MG63 (cell line): ENCODE measurements around the gene TRPM7. TPM values are rescaled to one million over a fixed set of nuclear protein-coding genes. Genes with fewer than 3 reads are reported as not detected.
"Not testable (repeated sequence)": the region's sequence is repeated elsewhere in the genome, so short reads cannot be mapped to it uniquely, and the experiment has no call there.

ENCODE experiments used
- DNase-seq: peaks from one replicate; pipeline ENCODE4 v3.0.0-alpha.2; 2020
- H3K27me3 ChIP-seq: fragments of 250-450 bp; sonication (Bioruptor Pico); 2 replicates; pipeline ENCODE4 v1.5.1; 2020; ENCODE audit warnings: mild to moderate bottlenecking, moderate library complexity
- H3K36me3 ChIP-seq: fragments of 250-450 bp; sonication (Bioruptor Pico); 2 replicates; pipeline ENCODE4 v1.5.1; 2020; ENCODE audit warnings: mild to moderate bottlenecking, moderate library complexity
- H3K4me3 ChIP-seq: fragments of 250-450 bp; sonication (Bioruptor Pico); 2 replicates; pipeline ENCODE4 v1.5.1; 2020; ENCODE audit warnings: mild to moderate bottlenecking, moderate library complexity
- H3K9me3 ChIP-seq: fragments of 250-450 bp; sonication (Bioruptor Pico); 2 replicates; pipeline ENCODE4 v1.5.1; 2020; ENCODE audit warnings: mild to moderate bottlenecking, moderate library complexity
- total RNA-seq: library from RNA; depleted of rRNA; stranded (reverse); fragments of >200 nt; shearing (Covaris generic); gene quantifications from 2 replicates; pipeline ENCODE4 v1.2.3, GENCODE V29; 2014; ENCODE audit warnings: low replicate concordance

The TRPM7 gene
- total RNA-seq, 1 experiment from 2014 or later: 12.0 TPM

- DNase-seq: no peak
- Histone ChIP-seq H3K36me3 (peaks cover 38% of the 10 kb centered on the region), H3K9me3 (no peaks in the 10 kb centered on the region), H3K27me3 (no peaks in the 10 kb centered on the region), H3K4me3 (no peak overlapping the region)
Observed at GRCh38 chr15:50613600-50613999, 73.0 kb downstream of the TRPM7 start.

GRCh38 chr15:50607129-50607528 is 79.5 kb downstream of the TRPM7 start:
- Histone ChIP-seq H3K9me3 (no peaks in the 10 kb centered on the region), H3K27me3 (no peaks in the 10 kb centered on the region), H3K36me3 (peaks cover 74% of the 10 kb centered on the region), H3K4me3 (no peak overlapping the region)
- no peak for DNase-seq

GRCh38 chr15:50605462-50605861 is 81.1 kb downstream of the TRPM7 start:
- no peaks in the 10 kb centered on the region for H3K9me3 ChIP-seq
- no peak for DNase-seq
- H3K4me3 ChIP-seq: no peak overlapping the region
- H3K27me3 ChIP-seq: no peaks in the 10 kb centered on the region
- peaks cover 78% of the 10 kb centered on the region for H3K36me3 ChIP-seq

- DNase-seq, H3K27me3 ChIP-seq, H3K4me3 ChIP-seq, H3K9me3 ChIP-seq: not testable (repeated sequence)
- H3K36me3 ChIP-seq: peaks cover 83% of the 10 kb centered on the region
Observed at GRCh38 chr15:50602028-50602427, 84.6 kb downstream of the TRPM7 start.

DNA sequence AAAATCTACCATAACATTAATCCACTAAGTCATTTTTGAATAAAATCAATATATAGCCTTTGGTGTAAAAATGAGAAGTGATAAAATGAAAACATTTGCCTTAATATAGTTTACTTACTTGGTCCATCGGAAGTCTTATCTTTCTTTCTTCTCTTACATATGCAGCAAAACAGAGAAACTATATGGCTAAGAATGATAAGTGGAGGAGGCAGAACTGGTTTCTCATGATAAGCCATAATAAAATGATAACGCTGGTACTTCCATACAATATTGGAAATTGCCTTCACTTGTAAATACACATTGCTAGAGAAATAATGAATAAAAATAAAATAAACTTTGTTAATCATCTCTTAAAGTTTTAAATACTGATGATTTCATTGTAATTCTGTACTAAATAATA is 92.3 kb downstream of the TRPM7 start:
- no peaks in the 10 kb centered on the region for H3K9me3 ChIP-seq
- no peak overlapping the region for H3K4me3 ChIP-seq
- H3K27me3 ChIP-seq: no peaks in the 10 kb centered on the region
- DNase-seq: no peak
- peaks cover 76% of the 10 kb centered on the region for H3K36me3 ChIP-seq

- H3K4me3 ChIP-seq: no peak overlapping the region
- H3K27me3 ChIP-seq: no peaks in the 10 kb centered on the region
- peaks cover 73% of the 10 kb centered on the region for H3K36me3 ChIP-seq
- no peak for DNase-seq
- no peaks in the 10 kb centered on the region for H3K9me3 ChIP-seq
Observed at GRCh38 chr15:50593761-50594160, 92.8 kb downstream of the TRPM7 start.

DNA sequence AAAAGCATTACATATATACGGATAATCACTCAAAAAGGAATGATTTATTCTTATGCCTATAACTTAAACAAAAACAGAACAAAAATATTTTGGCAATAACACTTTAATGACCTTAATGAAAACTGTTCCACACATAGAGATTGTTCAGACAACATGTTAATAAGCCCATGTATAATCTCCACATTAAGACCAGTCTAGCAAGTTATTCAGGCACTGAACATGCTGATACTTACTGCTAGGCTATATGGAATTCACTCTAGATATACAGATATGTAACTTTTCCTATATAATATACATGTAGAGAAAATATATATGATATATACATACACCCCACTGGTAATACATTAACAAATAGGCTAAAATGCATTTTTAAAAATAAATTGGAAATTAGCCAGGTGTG is 96.3 kb downstream of the TRPM7 start:
- no peaks in the 10 kb centered on the region for H3K9me3 ChIP-seq
- no peak for DNase-seq
- peaks cover 68% of the 10 kb centered on the region for H3K36me3 ChIP-seq
- no peak overlapping the region for H3K4me3 ChIP-seq
- H3K27me3 ChIP-seq: no peaks in the 10 kb centered on the region

DNA sequence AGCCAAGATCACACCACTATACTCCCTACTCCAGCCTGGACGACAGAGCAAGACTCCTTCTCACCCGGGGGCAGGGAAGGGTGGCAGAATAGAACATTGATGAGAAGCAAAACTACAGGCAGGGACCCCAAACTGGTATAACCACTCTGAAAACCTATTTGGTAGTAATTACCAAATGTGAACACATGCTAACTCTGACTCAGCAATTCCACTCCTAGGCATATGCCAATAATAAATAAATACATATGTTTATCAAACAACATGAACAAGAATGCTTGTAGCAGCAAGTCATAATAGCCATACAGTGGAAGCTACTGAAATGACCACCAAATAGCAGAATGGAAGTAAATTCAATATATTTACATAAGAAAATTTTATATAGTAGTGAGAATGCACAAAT is 109.1 kb downstream of the TRPM7 start:
- no peak for DNase-seq
- Histone ChIP-seq H3K9me3 (no peaks in the 10 kb centered on the region), H3K4me3 (no peak overlapping the region), H3K36me3 (peaks cover 66% of the 10 kb centered on the region), H3K27me3 (no peaks in the 10 kb centered on the region)

DNA sequence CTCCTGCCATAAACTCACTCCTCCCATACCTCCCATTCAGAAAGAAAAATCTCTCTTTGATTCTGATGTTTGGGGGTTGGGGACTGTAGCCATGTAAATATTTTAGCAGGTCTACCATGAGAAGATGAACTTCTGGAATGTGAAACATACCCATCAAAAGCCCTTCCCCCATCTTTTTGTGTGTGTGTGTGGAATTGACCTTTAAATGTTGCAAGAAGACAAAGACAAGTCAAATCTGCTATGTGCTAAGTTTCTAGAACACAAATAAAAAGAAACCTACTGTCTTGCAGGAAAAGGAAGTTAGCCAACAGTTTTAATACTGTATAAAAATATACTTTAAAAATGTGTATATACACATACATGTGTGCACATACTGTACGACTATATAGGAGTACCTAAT is 110.4 kb downstream of the TRPM7 start:
- H3K4me3 ChIP-seq: no peak overlapping the region
- no peaks in the 10 kb centered on the region for H3K27me3 ChIP-seq
- H3K36me3 ChIP-seq: peaks cover 63% of the 10 kb centered on the region
- no peak for DNase-seq
- H3K9me3 ChIP-seq: no peaks in the 10 kb centered on the region

DNA sequence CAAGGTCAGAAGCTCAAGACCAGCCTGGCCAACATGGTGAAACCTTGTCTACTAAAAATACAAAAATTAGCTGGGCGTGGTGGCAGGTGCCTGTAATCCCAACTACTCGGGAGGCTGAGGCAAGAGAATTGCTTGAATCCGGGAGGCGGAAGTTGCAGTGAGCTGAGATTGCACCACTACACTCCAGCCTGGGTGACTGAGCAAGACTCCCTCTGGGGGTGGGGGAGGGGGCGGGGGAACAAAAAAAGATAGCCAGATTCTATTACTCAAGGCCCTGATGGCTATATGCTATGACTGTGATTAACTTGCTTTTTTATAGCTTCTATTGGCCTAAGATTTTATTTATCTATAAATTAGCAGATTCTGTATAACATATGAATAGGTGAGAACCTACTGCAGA is 112.8 kb downstream of the TRPM7 start:
- not testable (repeated sequence) for H3K4me3 ChIP-seq

DNA sequence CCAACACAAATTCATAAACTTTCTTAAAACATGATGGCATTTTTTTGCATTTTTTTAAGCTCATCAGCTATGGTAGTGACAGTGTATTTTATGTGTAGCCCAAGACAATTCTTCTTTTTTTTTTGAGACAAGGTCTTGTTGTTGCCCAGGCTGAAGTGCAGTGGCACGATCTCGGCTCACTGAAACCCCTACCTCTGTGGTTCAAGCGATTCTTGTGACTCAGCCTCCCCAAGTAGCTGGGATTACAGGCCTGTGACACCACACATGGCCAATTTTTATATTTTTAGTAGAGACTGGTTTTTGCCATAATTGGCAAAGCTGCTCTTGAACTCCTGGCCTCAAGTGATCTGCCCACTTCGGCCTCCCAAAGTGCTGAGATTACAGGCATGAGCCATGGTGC is 122.8 kb downstream of the TRPM7 start:
- DNase-seq: no peak
- H3K9me3 ChIP-seq: no peaks in the 10 kb centered on the region
- peaks cover 39% of the 10 kb centered on the region for H3K36me3 ChIP-seq
- no peak overlapping the region for H3K4me3 ChIP-seq
- no peaks in the 10 kb centered on the region for H3K27me3 ChIP-seq

More for the DNA sequence above, 112.8 kb downstream of the TRPM7 start:
- DNase-seq, H3K9me3 ChIP-seq, H3K27me3 ChIP-seq: not testable (repeated sequence)
- H3K36me3 ChIP-seq: peaks cover 62% of the 10 kb centered on the region

DNA sequence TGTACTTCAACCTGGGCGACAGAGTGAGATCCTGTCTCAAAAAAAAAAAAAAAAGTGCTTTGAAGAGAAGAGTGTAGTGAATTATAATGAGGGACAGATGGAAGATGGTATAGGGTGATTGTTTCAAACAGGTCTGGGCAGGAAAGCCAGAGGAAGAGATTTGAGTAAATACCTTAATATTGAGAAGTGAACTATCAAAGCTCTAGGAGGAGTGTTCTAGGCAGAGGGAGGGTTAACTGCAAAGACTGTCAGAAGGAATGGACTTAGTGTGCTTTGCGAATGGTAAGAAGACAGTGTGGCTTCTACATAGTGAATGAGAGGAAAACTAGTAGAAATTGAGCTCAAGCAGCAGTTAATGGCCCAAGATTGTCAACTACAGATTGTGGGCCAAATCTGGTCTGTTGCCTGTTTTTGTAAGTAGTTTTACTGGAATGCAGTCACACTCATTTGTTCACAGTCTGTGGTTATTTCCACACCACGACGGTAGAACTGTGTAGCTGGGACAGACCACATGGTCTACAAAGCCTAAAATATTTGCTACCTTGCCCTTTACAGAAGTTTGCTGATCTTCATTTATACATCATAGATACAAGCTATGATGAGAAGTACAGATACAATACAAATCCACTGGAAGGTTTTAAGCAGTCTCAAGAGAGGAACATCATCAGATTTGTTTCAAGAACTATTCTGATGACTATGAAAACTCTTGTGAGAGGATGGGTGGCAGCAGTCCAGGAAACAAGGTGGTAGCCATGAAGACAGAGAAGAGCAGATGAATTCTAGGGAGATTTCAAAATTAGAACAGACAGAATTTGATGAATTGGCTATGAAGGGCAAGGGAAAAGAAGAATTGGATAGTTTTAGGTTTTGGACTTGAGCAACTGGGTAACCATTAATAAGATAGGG is 123.6 kb downstream of the TRPM7 start:
- no peaks in the 10 kb centered on the region for H3K9me3 ChIP-seq
- DNase-seq: no peak
- no peak overlapping the region for H3K4me3 ChIP-seq
- peaks cover 39% of the 10 kb centered on the region for H3K36me3 ChIP-seq
- H3K27me3 ChIP-seq: no peaks in the 10 kb centered on the region

GRCh38 chr15:50558012-50558411 is 128.6 kb downstream of the TRPM7 start:
- H3K9me3 ChIP-seq: no peaks in the 10 kb centered on the region
- no peaks in the 10 kb centered on the region for H3K27me3 ChIP-seq
- no peak overlapping the region for H3K4me3 ChIP-seq
- H3K36me3 ChIP-seq: peaks cover 22% of the 10 kb centered on the region
- DNase-seq: no peak

DNA sequence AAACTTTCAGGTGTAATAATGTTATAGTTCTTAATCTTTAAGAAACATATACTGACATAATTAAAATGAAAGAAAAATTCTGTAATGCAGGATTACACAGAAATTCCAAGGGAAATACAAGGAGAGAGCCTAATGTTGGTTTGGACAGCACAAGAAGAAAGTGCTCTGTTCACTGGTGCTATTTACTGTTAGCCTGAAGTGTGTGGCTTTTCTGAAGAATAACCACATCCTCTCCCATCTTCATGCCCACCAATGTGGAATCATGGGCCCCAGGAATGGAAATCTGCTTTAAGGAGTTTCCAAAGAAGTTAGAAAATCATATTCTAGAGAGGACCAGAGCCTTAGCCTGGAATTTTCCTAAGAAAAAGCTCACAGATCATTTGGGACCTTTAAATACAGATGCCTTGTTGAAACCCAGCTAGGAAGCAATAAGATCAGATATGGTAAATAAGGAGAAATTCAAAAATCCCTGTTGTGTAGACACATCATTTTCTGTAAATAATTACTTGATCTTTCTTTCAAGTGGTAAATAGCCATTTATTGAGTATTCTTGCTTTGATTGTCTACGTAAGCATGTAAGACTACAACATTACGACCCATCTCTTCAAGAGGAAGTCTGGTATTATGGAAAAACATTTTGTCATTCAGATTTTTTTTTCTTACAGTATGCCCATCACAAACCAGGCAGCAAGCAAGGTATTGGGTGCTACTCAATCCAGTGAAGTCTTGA is 129.8 kb downstream of the TRPM7 start:
- no peak for DNase-seq
- Histone ChIP-seq H3K4me3 (no peak overlapping the region), H3K36me3 (peaks cover 15% of the 10 kb centered on the region), H3K27me3 (no peaks in the 10 kb centered on the region), H3K9me3 (no peaks in the 10 kb centered on the region)

- Histone ChIP-seq H3K9me3 (no peaks in the 10 kb centered on the region), H3K4me3 (no peak overlapping the region), H3K27me3 (no peaks in the 10 kb centered on the region), H3K36me3 (peaks cover 3% of the 10 kb centered on the region; the same call in 1 of the 2 replicates)
- no peak for DNase-seq
Observed at GRCh38 chr15:50552238-50552637, 134.4 kb downstream of the TRPM7 start.

GRCh38 chr15:50549326-50549725 is 137.3 kb downstream of the TRPM7 start:
- no peaks in the 10 kb centered on the region for H3K27me3 ChIP-seq
- no peaks in the 10 kb centered on the region for H3K9me3 ChIP-seq
- no peak overlapping the region for H3K4me3 ChIP-seq
- DNase-seq: no peak
- H3K36me3 ChIP-seq: no peaks in the 10 kb centered on the region

DNA sequence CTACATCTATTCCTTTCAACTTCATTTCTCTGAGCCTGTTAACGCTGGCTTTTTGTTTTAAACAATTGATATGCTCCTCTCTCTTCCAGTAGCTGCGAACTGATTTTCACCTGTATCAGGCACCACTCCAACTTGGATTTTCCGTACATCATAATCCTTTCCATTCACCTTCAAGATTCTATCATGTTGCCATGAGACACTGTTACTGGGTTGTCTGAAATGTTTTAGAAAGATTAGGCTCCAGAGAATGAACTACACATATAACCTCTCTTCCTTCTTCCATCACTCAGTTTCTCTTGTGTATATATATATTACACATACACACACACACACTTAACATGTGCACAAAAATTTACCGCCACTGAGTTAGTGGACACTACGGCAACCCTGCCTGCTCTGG is 140.0 kb downstream of the TRPM7 start, which contains the start of gene USP50:
TSS of gene USP50 (minus strand) at position 101 of the 400 bp plus-strand sequence. CDS start 141 bp downstream, outside the sequence.
- Histone ChIP-seq H3K4me3 (no peak within 1 kb of the TSS), H3K9me3 (no peaks in the 10 kb centered on the region), H3K36me3 (no peaks in the 10 kb centered on the region), H3K27me3 (no peaks in the 10 kb centered on the region)
- no peak for DNase-seq
